Measurements from ENCODE around the gene GAK.

DNA sequence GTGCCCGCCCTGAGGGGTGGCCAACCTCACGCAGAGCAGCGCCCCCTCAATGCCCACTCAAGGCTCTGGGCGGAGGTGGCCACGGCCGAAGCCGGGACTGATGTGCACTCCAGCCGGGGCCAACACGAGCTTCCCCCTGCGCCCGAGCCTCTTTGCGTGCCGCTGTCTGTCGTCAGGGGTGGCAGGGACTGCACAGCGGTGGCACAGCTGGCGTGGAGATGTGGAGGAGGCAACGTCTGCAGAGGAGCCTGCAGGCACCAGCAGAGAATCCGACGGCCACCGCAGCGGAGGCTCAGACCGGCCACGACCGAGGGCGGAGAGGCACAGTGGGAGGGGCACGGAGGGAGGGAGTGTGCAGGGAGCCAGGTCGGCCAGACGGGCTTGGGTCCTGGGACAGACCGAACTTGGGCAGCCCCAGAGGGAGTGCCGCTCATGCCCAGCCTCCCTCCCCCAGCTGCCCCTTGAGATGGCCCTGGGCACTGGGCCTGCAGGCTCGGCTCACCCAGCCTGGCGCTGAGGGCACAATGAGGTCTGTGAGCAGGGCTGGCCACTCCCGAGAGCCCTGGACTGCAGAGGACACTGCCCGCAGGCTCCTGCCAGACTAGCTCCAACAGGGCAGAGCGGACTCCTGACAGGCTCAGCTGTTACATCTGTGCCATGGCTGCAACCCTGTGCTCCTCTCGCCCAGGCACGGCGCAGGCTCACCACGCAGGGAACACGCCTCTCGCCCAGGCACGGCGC is 59.7 kb downstream of the GAK start:
- TF ChIP-seq, protein P1, sequence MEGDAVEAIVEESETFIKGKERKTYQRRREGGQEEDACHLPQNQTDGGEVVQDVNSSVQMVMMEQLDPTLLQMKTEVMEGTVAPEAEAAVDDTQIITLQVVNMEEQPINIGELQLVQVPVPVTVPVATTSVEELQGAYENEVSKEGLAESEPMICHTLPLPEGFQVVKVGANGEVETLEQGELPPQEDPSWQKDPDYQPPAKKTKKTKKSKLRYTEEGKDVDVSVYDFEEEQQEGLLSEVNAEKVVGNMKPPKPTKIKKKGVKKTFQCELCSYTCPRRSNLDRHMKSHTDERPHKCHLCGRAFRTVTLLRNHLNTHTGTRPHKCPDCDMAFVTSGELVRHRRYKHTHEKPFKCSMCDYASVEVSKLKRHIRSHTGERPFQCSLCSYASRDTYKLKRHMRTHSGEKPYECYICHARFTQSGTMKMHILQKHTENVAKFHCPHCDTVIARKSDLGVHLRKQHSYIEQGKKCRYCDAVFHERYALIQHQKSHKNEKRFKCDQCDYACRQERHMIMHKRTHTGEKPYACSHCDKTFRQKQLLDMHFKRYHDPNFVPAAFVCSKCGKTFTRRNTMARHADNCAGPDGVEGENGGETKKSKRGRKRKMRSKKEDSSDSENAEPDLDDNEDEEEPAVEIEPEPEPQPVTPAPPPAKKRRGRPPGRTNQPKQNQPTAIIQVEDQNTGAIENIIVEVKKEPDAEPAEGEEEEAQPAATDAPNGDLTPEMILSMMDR (IDR thresholded peaks at IDR 0.05): no peak
- TF ChIP-seq, protein P2, sequence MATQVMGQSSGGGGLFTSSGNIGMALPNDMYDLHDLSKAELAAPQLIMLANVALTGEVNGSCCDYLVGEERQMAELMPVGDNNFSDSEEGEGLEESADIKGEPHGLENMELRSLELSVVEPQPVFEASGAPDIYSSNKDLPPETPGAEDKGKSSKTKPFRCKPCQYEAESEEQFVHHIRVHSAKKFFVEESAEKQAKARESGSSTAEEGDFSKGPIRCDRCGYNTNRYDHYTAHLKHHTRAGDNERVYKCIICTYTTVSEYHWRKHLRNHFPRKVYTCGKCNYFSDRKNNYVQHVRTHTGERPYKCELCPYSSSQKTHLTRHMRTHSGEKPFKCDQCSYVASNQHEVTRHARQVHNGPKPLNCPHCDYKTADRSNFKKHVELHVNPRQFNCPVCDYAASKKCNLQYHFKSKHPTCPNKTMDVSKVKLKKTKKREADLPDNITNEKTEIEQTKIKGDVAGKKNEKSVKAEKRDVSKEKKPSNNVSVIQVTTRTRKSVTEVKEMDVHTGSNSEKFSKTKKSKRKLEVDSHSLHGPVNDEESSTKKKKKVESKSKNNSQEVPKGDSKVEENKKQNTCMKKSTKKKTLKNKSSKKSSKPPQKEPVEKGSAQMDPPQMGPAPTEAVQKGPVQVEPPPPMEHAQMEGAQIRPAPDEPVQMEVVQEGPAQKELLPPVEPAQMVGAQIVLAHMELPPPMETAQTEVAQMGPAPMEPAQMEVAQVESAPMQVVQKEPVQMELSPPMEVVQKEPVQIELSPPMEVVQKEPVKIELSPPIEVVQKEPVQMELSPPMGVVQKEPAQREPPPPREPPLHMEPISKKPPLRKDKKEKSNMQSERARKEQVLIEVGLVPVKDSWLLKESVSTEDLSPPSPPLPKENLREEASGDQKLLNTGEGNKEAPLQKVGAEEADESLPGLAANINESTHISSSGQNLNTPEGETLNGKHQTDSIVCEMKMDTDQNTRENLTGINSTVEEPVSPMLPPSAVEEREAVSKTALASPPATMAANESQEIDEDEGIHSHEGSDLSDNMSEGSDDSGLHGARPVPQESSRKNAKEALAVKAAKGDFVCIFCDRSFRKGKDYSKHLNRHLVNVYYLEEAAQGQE (IDR thresholded peaks at IDR 0.05; ENCODE audit: insufficient read depth in 1 of 2, low read depth in 2 of 2, low read length in 1 of 2): no peak

Measured in Panc1 (cell line).